ENCODE results near the gene STK40. TPM values are rescaled to one million over a fixed set of nuclear protein-coding genes. Genes with fewer than 3 reads are reported as not detected.

The STK40 gene
- total RNA-seq, 2 donors from 2014 or later, result 19.4 to 32.4 TPM

GRCh38 chr1:36397083-36397377 lies 11.3 kb upstream of the STK40 start:
- H3K4me1 Mint-ChIP-seq, result peaks cover 14% of the 10 kb centered on the region
- no peaks in the 10 kb centered on the region for H3K27me3 ChIP-seq (ENCODE audit: control insufficient read depth, insufficient read depth, low read length, poor library complexity, severe bottlenecking)
- peaks cover 18% of the 10 kb centered on the region for H3K36me3 Mint-ChIP-seq (ENCODE audit: low read depth)
- H3K27ac ChIP-seq (ENCODE audit: low read depth, low read length), result peak overlapping the region; percentile 50
- no peaks in the 10 kb centered on the region for H3K9me3 ChIP-seq (ENCODE audit: control insufficient read depth, low read length)
- H3K27me3 Mint-ChIP-seq (ENCODE audit: insufficient read depth), result no peaks in the 10 kb centered on the region
- no peaks in the 10 kb centered on the region for H3K9me3 Mint-ChIP-seq
- no peak for DNase-seq
- TF ChIP-seq, protein P1, sequence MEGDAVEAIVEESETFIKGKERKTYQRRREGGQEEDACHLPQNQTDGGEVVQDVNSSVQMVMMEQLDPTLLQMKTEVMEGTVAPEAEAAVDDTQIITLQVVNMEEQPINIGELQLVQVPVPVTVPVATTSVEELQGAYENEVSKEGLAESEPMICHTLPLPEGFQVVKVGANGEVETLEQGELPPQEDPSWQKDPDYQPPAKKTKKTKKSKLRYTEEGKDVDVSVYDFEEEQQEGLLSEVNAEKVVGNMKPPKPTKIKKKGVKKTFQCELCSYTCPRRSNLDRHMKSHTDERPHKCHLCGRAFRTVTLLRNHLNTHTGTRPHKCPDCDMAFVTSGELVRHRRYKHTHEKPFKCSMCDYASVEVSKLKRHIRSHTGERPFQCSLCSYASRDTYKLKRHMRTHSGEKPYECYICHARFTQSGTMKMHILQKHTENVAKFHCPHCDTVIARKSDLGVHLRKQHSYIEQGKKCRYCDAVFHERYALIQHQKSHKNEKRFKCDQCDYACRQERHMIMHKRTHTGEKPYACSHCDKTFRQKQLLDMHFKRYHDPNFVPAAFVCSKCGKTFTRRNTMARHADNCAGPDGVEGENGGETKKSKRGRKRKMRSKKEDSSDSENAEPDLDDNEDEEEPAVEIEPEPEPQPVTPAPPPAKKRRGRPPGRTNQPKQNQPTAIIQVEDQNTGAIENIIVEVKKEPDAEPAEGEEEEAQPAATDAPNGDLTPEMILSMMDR (conservative IDR thresholded peaks at IDR 0.05), result no peak
- peaks cover 21% of the 10 kb centered on the region for H3K36me3 ChIP-seq (ENCODE audit: control insufficient read depth, insufficient read depth, low read length)
- no peaks in the 10 kb centered on the region for H3K4me1 ChIP-seq (ENCODE audit: control insufficient read depth, insufficient read depth, low read length)
- peak overlapping the region; percentile 94 for H3K27ac Mint-ChIP-seq
- WGBS, 2 experiments (ENCODE audit: insufficient coverage in 1 of 2, insufficient read length in 1 of 2), result 12 to 42% methylated on average over 3 to 5 of the region's 5 CpGs
- H3K4me3 ChIP-seq (ENCODE audit: low read length), result peak overlapping the region; percentile 100
- peak overlapping the region; percentile 94 for H3K9ac ChIP-seq (ENCODE audit: extremely low read depth, low read length, poor library complexity, severe bottlenecking)
- H3K4me3 Mint-ChIP-seq, result peak overlapping the region; percentile 83

GRCh38 chr1:36396359-36396758 lies 10.6 kb upstream of the STK40 start:
- no peak overlapping the region for H3K27ac ChIP-seq (ENCODE audit: low read depth, low read length)
- H3K4me1 Mint-ChIP-seq, result peaks cover 14% of the 10 kb centered on the region
- H3K27ac Mint-ChIP-seq, result no peak overlapping the region
- WGBS, 2 experiments (ENCODE audit: insufficient coverage in 1 of 2, insufficient read length in 1 of 2), result 92 to 93% methylated on average over 6 of the region's 6 CpGs
- no peaks in the 10 kb centered on the region for H3K27me3 ChIP-seq (ENCODE audit: control insufficient read depth, insufficient read depth, low read length, poor library complexity, severe bottlenecking)
- H3K9me3 Mint-ChIP-seq, result no peaks in the 10 kb centered on the region
- no peak for DNase-seq
- no peak overlapping the region for H3K9ac ChIP-seq (ENCODE audit: extremely low read depth, low read length, poor library complexity, severe bottlenecking)
- H3K4me1 ChIP-seq (ENCODE audit: control insufficient read depth, insufficient read depth, low read length), result no peaks in the 10 kb centered on the region
- peaks cover 24% of the 10 kb centered on the region for H3K36me3 Mint-ChIP-seq (ENCODE audit: low read depth)
- TF ChIP-seq, protein P1 (conservative IDR thresholded peaks at IDR 0.05), result no peak
- H3K4me3 Mint-ChIP-seq, result peak overlapping the region; percentile 83
- H3K4me3 ChIP-seq (ENCODE audit: low read length), result peak overlapping the region; percentile 100
- peaks cover 28% of the 10 kb centered on the region for H3K36me3 ChIP-seq (ENCODE audit: control insufficient read depth, insufficient read depth, low read length)
- no peaks in the 10 kb centered on the region for H3K9me3 ChIP-seq (ENCODE audit: control insufficient read depth, low read length)
- no peaks in the 10 kb centered on the region for H3K27me3 Mint-ChIP-seq (ENCODE audit: insufficient read depth)

DNA sequence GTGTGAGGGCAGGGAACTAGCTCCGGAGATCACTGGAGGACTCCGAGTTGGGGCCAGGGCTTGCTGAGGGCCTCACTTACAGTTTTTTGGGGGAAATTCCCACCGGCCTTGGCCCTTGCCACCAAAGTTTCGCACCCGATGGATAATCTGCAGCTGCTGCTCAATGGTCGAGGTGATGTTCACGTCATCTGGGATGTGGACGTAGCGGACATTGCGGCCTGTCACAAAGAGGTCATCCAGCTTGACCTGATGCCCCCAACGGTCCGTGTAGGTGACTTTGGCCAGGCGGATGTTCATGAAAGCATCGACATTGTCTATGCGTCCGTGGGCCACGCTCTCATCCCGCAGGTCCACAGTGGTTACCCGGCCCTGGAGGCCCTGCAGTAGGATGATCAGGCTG lies 8.0 kb upstream of the STK40 start:
- peaks cover 44% of the 10 kb centered on the region for H3K36me3 ChIP-seq (ENCODE audit: control insufficient read depth, insufficient read depth, low read length)
- no peak overlapping the region for H3K9ac ChIP-seq (ENCODE audit: extremely low read depth, low read length, poor library complexity, severe bottlenecking)
- H3K4me1 ChIP-seq (ENCODE audit: control insufficient read depth, insufficient read depth, low read length), result no peaks in the 10 kb centered on the region
- Mint-ChIP-seq H3K9me3 (no peaks in the 10 kb centered on the region), H3K27me3 (ENCODE audit: insufficient read depth) (no peaks in the 10 kb centered on the region), H3K4me1 (peaks cover 14% of the 10 kb centered on the region), H3K27ac (no peak overlapping the region), H3K4me3 (no peak overlapping the region), H3K36me3 (ENCODE audit: low read depth) (peaks cover 36% of the 10 kb centered on the region)
- H3K9me3 ChIP-seq (ENCODE audit: control insufficient read depth, low read length), result no peaks in the 10 kb centered on the region
- no peak overlapping the region for H3K4me3 ChIP-seq (ENCODE audit: low read length)
- DNase-seq, result no peak
- WGBS, 2 experiments (ENCODE audit: insufficient coverage in 1 of 2, insufficient read length in 1 of 2), result 93 to 95% methylated on average over 14 to 19 of the region's 19 CpGs
- H3K27me3 ChIP-seq (ENCODE audit: control insufficient read depth, insufficient read depth, low read length, poor library complexity, severe bottlenecking), result no peaks in the 10 kb centered on the region
- TF ChIP-seq, protein P1 (conservative IDR thresholded peaks at IDR 0.05), result no peak
- H3K27ac ChIP-seq (ENCODE audit: low read depth, low read length), result no peak overlapping the region

Measured in endodermal cell (in vitro differentiated cells).